ENCODE data around the gene KATNB1. TPM values are rescaled to one million over a fixed set of nuclear protein-coding genes. Genes with fewer than 3 reads are reported as not detected.

Gene KATNB1
- total and polyA plus RNA-seq, 2 experiments from 2014 or later = 31.4 to 65.9 TPM

DNA sequence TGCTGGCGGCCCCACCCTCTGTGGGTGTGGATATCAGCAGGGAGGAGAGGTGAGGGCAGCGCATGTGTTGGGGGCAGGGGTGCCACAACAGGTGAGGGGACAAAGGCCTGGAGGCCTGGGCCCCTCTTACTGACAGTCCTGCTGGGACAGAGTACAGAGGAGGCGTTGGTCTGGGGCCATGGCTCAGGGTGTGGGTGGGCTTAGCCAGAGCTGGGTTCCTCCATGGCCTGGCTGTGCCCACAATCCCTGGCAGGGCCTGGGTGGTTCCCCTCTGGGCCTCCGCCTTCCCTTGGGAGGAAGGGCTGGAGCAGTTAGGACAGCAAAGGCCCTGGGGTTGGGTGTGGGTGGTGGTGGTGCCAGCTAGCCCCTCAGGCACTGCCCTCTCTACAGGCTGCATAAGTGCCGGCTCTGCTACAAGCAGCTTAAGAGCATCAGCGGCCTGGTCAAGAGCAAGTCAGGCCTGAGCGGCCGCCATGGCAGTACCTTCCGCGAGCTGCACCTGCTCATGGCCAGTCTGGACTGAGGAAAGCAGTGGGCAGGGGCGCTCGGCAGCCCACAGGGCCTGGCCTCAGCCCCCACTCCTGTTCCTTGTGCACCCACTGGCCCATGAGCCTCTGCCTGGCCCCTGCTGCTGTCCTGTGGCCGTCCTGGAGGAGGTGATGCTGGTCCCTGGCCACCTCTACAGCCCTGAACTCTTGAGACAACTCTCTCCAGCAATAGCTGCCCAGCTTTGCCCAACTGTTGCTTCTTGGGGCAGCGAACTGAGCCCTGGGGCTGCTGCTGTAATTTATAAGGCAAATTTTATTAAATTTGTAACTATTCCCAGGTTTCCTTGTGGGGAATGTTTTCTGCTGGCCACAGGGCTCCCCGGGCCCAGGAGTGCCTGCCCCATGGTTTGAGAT lies 21.1 kb downstream of the KATNB1 start:
- Histone ChIP-seq H3K27ac (ENCODE audit: low read depth) (no peak overlapping the region), H3K9me2 (ENCODE audit: insufficient read depth) (no peaks in the 10 kb centered on the region), H3F3A (replicated peaks; ENCODE audit: low read depth) (no peaks in the 10 kb centered on the region), H3K79me2 (replicated peaks; ENCODE audit: insufficient read depth) (no peaks in the 10 kb centered on the region), H3K27me3 (ENCODE audit: insufficient read depth) (no peaks in the 10 kb centered on the region), H3K4me1 (ENCODE audit: insufficient read depth) (no peaks in the 10 kb centered on the region; the same call in 1 of the 2 replicates), H2AFZ (no peak overlapping the region), H3K36me3 (ENCODE audit: insufficient read depth) (no peaks in the 10 kb centered on the region), H4K20me1 (replicated peaks; ENCODE audit: insufficient read depth) (no peaks in the 10 kb centered on the region), H3K4me2 (no peak overlapping the region), H3K4me3 (no peak overlapping the region)
- H3K27me3 Mint-ChIP-seq (ENCODE audit: insufficient read depth, low read depth, poor library complexity) = peaks cover 12% of the 10 kb centered on the region
- ATAC-seq (no peak), DNase-seq (ENCODE audit: low spot score) (no peak)
- no peak overlapping the region for H3K4me3 Mint-ChIP-seq
- H3K9me3 Mint-ChIP-seq = no peaks in the 10 kb centered on the region
- H3K36me3 Mint-ChIP-seq (ENCODE audit: low read depth) = peaks cover 24% of the 10 kb centered on the region
- peak overlapping the region; percentile 43 for H3K27ac Mint-ChIP-seq
- TF ChIP-seq, protein P1, sequence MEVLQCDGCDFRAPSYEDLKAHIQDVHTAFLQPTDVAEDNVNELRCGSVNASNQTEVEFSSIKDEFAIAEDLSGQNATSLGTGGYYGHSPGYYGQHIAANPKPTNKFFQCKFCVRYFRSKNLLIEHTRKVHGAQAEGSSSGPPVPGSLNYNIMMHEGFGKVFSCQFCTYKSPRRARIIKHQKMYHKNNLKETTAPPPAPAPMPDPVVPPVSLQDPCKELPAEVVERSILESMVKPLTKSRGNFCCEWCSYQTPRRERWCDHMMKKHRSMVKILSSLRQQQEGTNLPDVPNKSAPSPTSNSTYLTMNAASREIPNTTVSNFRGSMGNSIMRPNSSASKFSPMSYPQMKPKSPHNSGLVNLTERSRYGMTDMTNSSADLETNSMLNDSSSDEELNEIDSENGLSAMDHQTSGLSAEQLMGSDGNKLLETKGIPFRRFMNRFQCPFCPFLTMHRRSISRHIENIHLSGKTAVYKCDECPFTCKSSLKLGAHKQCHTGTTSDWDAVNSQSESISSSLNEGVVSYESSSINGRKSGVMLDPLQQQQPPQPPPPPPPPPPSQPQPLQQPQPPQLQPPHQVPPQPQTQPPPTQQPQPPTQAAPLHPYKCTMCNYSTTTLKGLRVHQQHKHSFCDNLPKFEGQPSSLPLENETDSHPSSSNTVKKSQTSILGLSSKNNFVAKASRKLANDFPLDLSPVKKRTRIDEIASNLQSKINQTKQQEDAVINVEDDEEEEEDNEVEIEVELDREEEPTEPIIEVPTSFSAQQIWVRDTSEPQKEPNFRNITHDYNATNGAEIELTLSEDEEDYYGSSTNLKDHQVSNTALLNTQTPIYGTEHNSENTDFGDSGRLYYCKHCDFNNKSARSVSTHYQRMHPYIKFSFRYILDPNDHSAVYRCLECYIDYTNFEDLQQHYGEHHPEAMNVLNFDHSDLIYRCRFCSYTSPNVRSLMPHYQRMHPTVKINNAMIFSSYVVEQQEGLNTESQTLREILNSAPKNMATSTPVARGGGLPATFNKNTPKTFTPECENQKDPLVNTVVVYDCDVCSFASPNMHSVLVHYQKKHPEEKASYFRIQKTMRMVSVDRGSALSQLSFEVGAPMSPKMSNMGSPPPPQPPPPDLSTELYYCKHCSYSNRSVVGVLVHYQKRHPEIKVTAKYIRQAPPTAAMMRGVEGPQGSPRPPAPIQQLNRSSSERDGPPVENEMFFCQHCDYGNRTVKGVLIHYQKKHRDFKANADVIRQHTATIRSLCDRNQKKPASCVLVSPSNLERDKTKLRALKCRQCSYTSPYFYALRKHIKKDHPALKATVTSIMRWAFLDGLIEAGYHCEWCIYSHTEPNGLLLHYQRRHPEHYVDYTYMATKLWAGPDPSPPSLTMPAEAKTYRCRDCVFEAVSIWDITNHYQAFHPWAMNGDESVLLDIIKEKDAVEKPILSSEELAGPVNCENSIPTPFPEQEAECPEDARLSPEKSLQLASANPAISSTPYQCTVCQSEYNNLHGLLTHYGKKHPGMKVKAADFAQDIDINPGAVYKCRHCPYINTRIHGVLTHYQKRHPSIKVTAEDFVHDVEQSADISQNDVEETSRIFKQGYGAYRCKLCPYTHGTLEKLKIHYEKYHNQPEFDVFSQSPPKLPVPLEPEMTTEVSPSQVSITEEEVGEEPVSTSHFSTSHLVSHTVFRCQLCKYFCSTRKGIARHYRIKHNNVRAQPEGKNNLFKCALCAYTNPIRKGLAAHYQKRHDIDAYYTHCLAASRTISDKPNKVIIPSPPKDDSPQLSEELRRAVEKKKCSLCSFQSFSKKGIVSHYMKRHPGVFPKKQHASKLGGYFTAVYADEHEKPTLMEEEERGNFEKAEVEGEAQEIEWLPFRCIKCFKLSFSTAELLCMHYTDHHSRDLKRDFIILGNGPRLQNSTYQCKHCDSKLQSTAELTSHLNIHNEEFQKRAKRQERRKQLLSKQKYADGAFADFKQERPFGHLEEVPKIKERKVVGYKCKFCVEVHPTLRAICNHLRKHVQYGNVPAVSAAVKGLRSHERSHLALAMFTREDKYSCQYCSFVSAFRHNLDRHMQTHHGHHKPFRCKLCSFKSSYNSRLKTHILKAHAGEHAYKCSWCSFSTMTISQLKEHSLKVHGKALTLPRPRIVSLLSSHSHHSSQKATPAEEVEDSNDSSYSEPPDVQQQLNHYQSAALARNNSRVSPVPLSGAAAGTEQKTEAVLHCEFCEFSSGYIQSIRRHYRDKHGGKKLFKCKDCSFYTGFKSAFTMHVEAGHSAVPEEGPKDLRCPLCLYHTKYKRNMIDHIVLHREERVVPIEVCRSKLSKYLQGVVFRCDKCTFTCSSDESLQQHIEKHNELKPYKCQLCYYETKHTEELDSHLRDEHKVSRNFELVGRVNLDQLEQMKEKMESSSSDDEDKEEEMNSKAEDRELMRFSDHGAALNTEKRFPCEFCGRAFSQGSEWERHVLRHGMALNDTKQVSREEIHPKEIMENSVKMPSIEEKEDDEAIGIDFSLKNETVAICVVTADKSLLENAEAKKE (CRISPR knock-in tag; IDR thresholded peaks at IDR 0.05) = no peak
- TF ChIP-seq ZNF331 (CRISPR knock-in tag; IDR thresholded peaks at IDR 0.05; ENCODE audit: low read depth) (no peak), EZH2 (IDR thresholded peaks at IDR 0.05; ENCODE audit: low read depth, unreplicated experiment) (no peak), ZNF114 (CRISPR knock-in tag; IDR thresholded peaks at IDR 0.05) (no peak), EZH2phosphoT487 (IDR thresholded peaks at IDR 0.05; ENCODE audit: unreplicated experiment) (no peak), POLR2AphosphoS5 (IDR thresholded peaks at IDR 0.05; ENCODE audit: low read depth) (no peak), STAT1 (IDR thresholded peaks at IDR 0.05; ENCODE audit: unreplicated experiment) (no peak), CREB1 (CRISPR knock-in tag; IDR thresholded peaks at IDR 0.05; ENCODE audit: low read depth) (no peak), NANOG (IDR thresholded peaks at IDR 0.05; ENCODE audit: borderline replicate concordance) (no peak), JUNB (IDR thresholded peaks at IDR 0.05; ENCODE audit: unreplicated experiment) (no peak)
- TF ChIP-seq, protein P2, sequence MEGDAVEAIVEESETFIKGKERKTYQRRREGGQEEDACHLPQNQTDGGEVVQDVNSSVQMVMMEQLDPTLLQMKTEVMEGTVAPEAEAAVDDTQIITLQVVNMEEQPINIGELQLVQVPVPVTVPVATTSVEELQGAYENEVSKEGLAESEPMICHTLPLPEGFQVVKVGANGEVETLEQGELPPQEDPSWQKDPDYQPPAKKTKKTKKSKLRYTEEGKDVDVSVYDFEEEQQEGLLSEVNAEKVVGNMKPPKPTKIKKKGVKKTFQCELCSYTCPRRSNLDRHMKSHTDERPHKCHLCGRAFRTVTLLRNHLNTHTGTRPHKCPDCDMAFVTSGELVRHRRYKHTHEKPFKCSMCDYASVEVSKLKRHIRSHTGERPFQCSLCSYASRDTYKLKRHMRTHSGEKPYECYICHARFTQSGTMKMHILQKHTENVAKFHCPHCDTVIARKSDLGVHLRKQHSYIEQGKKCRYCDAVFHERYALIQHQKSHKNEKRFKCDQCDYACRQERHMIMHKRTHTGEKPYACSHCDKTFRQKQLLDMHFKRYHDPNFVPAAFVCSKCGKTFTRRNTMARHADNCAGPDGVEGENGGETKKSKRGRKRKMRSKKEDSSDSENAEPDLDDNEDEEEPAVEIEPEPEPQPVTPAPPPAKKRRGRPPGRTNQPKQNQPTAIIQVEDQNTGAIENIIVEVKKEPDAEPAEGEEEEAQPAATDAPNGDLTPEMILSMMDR (conservative IDR thresholded peaks at IDR 0.05; ENCODE audit: low read depth in 2 of 2) = no peak
- TF ChIP-seq, protein P3, sequence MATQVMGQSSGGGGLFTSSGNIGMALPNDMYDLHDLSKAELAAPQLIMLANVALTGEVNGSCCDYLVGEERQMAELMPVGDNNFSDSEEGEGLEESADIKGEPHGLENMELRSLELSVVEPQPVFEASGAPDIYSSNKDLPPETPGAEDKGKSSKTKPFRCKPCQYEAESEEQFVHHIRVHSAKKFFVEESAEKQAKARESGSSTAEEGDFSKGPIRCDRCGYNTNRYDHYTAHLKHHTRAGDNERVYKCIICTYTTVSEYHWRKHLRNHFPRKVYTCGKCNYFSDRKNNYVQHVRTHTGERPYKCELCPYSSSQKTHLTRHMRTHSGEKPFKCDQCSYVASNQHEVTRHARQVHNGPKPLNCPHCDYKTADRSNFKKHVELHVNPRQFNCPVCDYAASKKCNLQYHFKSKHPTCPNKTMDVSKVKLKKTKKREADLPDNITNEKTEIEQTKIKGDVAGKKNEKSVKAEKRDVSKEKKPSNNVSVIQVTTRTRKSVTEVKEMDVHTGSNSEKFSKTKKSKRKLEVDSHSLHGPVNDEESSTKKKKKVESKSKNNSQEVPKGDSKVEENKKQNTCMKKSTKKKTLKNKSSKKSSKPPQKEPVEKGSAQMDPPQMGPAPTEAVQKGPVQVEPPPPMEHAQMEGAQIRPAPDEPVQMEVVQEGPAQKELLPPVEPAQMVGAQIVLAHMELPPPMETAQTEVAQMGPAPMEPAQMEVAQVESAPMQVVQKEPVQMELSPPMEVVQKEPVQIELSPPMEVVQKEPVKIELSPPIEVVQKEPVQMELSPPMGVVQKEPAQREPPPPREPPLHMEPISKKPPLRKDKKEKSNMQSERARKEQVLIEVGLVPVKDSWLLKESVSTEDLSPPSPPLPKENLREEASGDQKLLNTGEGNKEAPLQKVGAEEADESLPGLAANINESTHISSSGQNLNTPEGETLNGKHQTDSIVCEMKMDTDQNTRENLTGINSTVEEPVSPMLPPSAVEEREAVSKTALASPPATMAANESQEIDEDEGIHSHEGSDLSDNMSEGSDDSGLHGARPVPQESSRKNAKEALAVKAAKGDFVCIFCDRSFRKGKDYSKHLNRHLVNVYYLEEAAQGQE (IDR thresholded peaks at IDR 0.05; ENCODE audit: unreplicated experiment) = no peak
- TF ChIP-seq, protein P4, sequence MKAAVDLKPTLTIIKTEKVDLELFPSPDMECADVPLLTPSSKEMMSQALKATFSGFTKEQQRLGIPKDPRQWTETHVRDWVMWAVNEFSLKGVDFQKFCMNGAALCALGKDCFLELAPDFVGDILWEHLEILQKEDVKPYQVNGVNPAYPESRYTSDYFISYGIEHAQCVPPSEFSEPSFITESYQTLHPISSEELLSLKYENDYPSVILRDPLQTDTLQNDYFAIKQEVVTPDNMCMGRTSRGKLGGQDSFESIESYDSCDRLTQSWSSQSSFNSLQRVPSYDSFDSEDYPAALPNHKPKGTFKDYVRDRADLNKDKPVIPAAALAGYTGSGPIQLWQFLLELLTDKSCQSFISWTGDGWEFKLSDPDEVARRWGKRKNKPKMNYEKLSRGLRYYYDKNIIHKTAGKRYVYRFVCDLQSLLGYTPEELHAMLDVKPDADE (IDR thresholded peaks at IDR 0.05) = no peak
- peaks cover 16% of the 10 kb centered on the region for H3K4me1 Mint-ChIP-seq

Measured in GM23338 (cell line).